NCI-H2107 treated with DMSO at 0.1 percent for 48 hours (cell line): ENCODE measurements around the gene MGAT4D.
"Not testable (repeated sequence)": the region's sequence is repeated elsewhere in the genome, so short reads cannot be mapped to it uniquely, and the experiment has no call there.

Source experiments
- DNase-seq: peaks from one replicate; lab custom pipeline; 2025; ENCODE audit not compliant: unreplicated experiment; lab: John Stamatoyannopoulos, UW

Gene MGAT4D

DNA sequence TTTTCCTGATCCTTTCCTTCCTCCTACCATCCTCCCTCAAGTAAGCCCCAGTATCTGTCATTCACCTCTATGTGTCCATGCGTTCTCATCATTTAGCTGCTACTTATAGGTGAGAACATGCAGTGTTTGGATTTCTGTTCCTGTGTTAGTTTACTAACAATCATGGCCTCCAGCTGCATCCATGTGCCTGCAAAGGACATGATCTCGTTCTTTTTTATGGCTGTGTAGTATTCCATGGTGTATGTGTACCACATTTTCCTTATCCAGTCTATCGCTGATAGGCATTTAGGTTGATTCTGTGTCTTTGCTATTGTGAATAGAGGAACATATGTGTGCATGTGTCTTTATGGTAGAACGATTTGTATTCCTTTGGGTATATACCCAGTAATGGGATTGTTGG lies 53.7 kb downstream of the MGAT4D start:
- not testable (repeated sequence) for DNase-seq

DNA sequence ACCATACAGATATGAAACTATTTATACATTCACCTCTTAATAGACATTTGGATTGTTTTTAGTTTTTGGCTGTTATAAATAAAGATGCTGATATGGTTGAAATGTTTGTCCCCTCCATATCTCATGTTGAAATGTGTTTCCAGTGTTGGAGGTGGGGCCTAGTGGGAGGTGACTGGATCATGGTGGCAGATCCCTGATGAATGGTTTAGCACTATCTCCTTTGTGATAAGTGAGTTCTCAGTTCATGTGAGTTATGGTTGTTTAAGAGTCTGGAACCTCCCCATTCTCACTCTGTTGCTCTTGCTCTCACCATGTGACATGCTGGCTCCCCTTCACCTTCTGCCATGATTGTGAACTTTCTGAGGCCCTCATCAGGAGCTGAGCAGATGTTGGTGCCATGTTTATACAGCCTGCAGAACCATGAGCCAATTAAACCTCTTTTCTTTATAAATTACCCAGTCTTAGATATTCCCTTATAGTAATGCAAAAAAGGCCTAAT lies 58.4 kb downstream of the MGAT4D start:
- DNase-seq, result no peak

DNA sequence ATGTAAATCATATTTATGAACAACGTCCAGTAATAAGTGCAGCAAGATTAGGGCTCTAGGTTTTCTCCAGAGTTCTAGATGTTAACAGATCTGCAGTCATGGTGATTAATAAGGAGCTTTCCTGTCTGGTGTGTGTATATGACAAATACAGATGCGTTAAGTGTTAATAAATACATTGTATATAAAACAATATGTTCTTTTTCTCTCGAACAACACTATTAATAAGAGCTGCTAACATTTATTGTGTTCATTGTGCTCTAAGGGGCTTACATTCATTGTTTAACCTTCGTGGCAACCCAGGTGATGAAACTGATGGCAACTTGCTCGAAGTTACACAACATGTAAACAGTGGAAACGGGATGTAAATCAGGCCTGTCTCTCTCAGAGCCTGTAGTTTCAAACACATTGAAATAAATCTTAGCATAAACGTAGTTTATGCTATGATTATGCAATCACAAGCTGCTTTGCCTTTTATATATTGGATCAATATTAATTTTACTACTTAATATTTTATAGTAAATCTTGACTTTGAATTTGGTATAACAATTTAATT lies 70.1 kb downstream of the MGAT4D start:
- peak; percentile 52 for DNase-seq

DNA sequence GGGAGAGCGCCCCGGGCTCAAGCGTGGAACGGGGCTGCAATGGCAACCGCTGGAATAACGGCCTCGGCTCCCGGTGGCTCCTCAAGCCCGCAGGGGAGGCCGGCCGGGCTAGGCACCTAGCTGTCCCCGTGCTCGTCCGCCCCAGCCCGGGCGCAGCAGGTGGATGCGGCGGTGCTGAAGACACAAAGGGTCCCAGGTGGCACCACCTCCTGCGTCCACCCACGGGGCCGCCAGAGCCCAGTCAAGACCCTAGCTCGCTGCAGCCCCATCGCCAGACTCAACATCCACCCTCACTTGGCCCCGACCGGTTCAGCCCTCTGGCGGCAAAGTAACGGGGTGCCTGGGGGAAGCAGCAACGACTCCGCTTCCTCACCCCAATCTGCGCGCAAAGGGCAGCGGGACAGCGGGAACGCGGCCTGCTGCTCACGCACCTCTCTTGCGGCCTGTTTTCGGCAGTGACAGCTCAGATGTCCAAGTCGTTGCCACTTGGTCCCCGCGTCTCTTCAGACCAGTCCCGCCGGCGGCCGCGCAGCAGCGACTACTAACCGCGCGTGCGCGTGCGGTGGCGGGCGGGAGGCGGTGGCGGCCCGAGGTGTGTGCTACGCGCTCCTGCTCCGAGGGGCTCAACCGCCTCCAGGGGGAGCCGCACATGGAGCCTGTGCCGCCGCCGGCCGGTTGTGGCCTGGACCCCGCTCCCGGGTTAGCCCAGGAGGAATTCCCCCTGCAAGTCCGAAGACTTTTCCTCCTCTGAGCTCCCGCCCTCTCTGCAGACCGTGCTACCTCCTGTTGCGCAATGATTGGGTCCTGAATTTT lies 70.8 kb downstream of the MGAT4D start, which contains the start of gene CLGN:
Gene CLGN (minus strand): TSS at position 543 of the 813 bp plus-strand sequence. CDS start 14,570 bp downstream, outside the sequence.
- peak; percentile 52 for DNase-seq

DNA sequence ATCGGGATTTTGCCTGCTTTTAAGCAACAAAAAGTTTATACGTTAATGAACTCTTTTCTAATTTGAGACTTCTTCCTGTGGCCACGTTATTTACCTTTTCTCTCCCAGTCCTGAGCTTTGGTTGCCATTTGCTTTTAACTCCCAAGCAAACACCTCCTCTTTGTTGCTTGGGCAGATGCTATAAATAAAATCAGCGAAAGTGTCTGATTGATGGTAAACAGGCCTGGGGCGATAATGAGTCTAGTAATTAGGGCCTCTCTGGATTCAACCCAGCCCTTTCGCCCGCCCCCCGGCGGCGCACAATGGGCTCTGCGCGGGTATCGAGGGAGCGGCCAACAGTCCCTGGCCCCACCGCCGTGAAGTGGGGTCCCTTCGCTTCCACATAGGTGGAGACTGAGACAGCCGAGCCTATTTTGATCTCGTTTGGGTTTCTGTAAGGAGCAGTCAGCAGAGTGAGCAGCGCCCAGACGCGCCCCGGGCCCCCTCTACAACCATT lies 71.4 kb downstream of the MGAT4D start:
- peak; percentile 12 for DNase-seq

DNA sequence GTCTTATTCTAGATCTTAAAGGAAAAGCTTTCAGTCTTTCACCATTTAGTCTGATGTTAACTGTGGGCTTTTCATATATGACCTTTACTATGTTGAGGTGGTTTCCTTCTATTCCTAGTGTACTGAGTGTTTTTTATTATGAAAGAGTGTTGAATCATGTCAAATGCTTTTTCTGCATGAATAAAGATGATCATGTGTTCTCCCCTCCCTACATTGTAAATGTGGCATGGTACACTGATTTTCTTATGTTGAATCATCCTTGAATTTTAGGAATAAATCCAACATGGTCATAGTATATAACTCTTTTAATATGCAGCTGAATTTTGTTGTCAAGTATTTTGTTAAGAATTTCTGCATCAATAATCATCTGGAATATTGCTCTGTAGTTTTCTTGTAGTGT lies 75.0 kb downstream of the MGAT4D start:
- no peak for DNase-seq

DNA sequence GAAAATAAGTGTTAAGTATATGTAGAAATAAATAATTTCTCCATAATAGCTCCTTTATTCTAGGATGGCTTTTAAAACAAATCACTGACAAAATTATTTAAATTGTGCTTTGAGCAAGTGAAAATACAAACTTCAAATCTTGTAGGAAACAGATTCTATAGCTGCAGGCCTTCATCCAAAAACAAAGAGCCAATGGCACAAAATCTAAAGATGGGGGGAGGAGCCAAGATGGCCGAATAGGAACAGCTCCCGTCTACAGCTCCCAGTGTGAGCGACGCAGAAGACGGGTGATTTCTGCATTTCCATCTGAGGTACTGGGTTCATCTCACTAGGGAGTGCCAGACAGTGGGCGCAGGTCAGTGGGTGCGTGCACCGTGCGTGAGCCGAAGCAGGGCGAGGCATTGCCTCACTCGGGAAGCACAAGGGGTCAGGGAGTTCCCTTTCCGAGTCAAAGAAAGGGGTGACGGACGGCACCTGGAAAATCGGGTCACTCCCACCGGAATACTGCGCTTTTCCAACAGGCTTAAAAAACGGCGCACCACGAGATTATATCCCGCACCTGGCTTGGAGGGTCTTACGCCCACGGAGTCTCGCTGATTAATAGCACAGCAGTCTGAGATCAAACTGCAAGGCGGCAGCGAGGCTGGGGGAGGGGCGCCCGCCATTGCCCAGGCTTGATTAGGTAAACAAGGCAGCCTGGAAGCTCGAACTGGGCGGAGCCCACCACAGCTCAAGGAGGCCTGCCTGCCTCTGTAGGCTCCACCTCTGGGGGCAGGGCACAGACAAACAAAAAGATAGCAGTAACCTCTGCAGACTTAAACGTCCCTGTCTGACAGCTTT lies 84.7 kb downstream of the MGAT4D start:
- not testable (repeated sequence) for DNase-seq

DNA sequence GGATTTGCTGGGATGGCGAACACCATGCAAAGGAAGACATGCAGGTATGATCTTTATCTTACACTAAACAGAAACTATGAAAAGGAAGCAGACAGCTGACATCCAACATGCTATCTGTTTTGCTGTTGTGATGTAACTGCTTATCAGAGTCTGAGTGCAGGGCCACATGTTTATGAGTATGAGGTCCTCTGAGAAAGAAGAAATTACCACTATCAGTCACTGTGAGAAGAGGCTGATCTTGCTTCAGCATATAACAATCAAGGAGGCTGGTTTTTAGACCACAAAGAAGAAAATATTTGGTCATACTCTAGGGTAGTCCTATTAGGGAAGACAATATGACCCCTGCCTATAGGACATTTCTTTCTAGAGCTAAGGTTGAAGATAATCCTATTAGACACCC lies 89.1 kb downstream of the MGAT4D start:
- DNase-seq, result no peak

DNA sequence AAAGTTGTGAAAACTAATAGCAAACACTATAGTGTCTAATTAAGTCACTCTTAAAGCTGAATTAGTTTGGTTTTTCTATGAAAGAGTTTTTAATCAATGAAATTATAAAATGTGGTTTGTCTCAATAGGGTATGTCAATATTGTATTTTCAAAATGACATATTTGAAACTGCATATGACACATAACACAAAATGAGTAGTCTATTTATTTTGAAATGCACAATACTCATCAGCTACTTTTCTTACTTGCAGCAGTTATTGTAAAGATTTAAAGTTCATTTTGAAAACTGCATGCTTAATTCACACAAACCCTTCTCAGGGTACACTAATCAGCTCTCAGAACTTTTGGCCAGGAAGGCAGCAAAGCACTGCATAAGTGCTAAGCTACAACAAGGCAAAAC lies 91.8 kb downstream of the MGAT4D start:
- no peak for DNase-seq

DNA sequence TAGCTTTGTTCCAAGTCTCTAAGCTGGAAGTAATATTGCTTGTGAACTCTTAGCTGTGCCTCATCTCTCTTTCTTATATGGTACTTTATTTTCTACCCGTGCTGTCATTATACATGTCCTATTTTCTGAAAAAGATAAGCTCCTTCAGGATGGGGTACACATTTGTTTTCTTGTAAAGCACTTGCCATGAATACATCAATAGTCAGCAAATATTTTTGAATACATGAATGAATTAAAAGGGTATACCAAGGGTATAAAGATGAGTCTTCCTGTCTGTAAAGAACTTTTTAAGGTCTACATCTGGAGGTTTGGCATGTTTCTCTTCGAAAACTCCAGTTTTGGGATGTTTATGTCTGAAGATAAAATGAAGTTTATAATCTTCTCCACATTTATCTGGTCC lies 98.0 kb downstream of the MGAT4D start:
- DNase-seq, result no peak

DNA sequence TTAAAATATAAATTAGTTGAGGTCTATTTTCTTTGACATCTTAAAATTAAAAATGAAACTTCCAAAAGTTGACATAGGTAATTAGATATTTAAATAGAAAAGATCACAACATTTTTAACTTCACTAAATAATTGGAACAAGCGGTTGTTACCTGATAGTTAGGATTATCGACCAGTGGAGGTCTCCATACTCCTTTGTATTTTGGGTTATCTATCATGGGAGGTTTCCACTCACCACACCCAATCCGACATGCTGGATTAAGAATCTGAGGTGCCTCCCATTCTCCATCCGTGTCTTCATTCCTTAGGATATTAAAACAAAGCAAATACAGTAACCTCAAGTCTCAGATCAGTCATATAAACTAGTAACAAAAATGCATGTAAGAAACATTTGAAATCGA lies 102.4 kb downstream of the MGAT4D start:
- DNase-seq, result no peak
